GM19328 (cell line): ENCODE data around the gene GSTT4.
"Not testable (repeated sequence)": the region's sequence is repeated elsewhere in the genome, so short reads cannot be mapped to it uniquely, and the experiment has no call there.

ENCODE experiments used
- ATAC-seq: cut with Tn5 transposase; IDR thresholded peaks from one replicate; pipeline ENCODE4 v1.9.1; 2021; ENCODE audit warnings: mild to moderate bottlenecking, moderate library complexity; ENCODE audit not compliant: unreplicated experiment

The GSTT4 gene

GRCh38 chr22:23954193-23954990 is 50.9 kb downstream of the GSTT4 start:
- not testable (repeated sequence) for ATAC-seq

- not testable (repeated sequence) for ATAC-seq
These were observed 51.8 kb downstream of the GSTT4 start for GRCh38 chr22:23953485-23953884.

- ATAC-seq = not testable (repeated sequence)
These were observed 52.4 kb downstream of the GSTT4 start for GRCh38 chr22:23952794-23953405.

GRCh38 chr22:23951383-23951782 is 53.9 kb downstream of the GSTT4 start:
- not testable (repeated sequence) for ATAC-seq

- not testable (repeated sequence) for ATAC-seq
These were observed 55.5 kb downstream of the GSTT4 start for GRCh38 chr22:23949764-23950163.
